H1 (cell line): ENCODE measurements around the gene PREX1. TPM values are rescaled to one million over a fixed set of nuclear protein-coding genes. Genes with fewer than 3 reads are reported as not detected.

ENCODE experiments used
- CTCF ChIA-PET: fragments of 300-600 bp; sonication (Branson Sonifier 250); formaldehyde crosslinking; loops from one replicate; lab custom pipeline; 2021; ENCODE audit not compliant: partially characterized antibody; lab: Charles Lee
- POLR2A ChIA-PET: fragments of 300-600 bp; sonication (Branson Sonifier 250); formaldehyde crosslinking; loops from one replicate; lab custom pipeline; 2021; ENCODE audit warnings: inconsistent platforms; ENCODE audit not compliant: partially characterized antibody; lab: Charles Lee
- DNase-seq, 2 experiments: peaks; one replicate each; pipeline versions ENCODE4 v3.0.0 to v3.0.0-alpha.2; 2010 to 2022; ENCODE audit warnings: low spot score in 2 of 2, low read depth in 1 of 2, mixed read lengths in 1 of 2
- FAIRE-seq: peaks from 2 replicates; lab custom pipeline; 2011; peaks lifted over from hg19 to GRCh38; lab: Jason Lieb, UNC
- H2AFZ ChIP-seq: 2 replicates; pipeline ENCODE4 v1.8.1; 2012; ENCODE audit warnings: low read length, inconsistent platforms
- H2AK5ac ChIP-seq: 2 replicates; pipeline ENCODE4 v1.6.1; 2013; ENCODE audit warnings: low read depth, low read length
- H2BK120ac ChIP-seq: replicated peaks from 2 replicates; pipeline ENCODE3; 2013; ENCODE audit warnings: low read depth, low read length, inconsistent platforms
- H2BK12ac ChIP-seq: 2 replicates; pipeline ENCODE4 v1.6.1; 2013; ENCODE audit warnings: low read depth, low read length
- H2BK15ac ChIP-seq: 2 replicates; pipeline ENCODE4 v1.6.1; 2013; ENCODE audit warnings: low read length
- H2BK20ac ChIP-seq: 2 replicates; pipeline ENCODE4 v1.6.1; 2013; ENCODE audit warnings: low read length
- H2BK5ac ChIP-seq: 2 replicates; pipeline ENCODE4 v1.6.1; 2013; ENCODE audit warnings: low read depth, low read length
- H3K14ac ChIP-seq: 2 replicates; pipeline ENCODE4 v1.6.1; 2013; ENCODE audit warnings: inconsistent platforms; ENCODE audit not compliant: insufficient read length
- H3K18ac ChIP-seq: 2 replicates; pipeline ENCODE4 v1.6.1; 2013; ENCODE audit warnings: low read length; ENCODE audit errors: extremely low read depth
- H3K23ac ChIP-seq: 2 replicates; pipeline ENCODE4 v1.6.1; 2013; ENCODE audit warnings: inconsistent platforms; ENCODE audit not compliant: insufficient read length
- H3K23me2 ChIP-seq: 2 replicates; pipeline ENCODE4 v1.6.1; 2013; ENCODE audit warnings: low read depth, low read length
- H3K27ac ChIP-seq: 2 replicates; pipeline ENCODE4 v1.6.1; 2011; ENCODE audit warnings: low read depth, low read length, inconsistent platforms
- H3K27me3 ChIP-seq, 4 experiments: replicated peaks in 1 of 4; 1 replicate in 1 of 4; 2 replicates in 3 of 4; pipeline versions ENCODE4 v1.6.1 to v1.8.1; 2011 to 2013; ENCODE audit warnings: low read length in 3 of 4, mild to moderate bottlenecking in 3 of 4, inconsistent platforms in 2 of 4, mixed read lengths in 2 of 4, moderate library complexity in 1 of 4; ENCODE audit not compliant: control insufficient read depth in 3 of 4, insufficient read depth in 3 of 4; ENCODE audit errors: extremely low read depth in 1 of 4
- H3K36me3 ChIP-seq, 4 experiments: 2 replicates each; pipeline versions ENCODE4 v1.6.1 to v1.8.1; 2011 to 2013; ENCODE audit warnings: mild to moderate bottlenecking in 4 of 4, low read length in 3 of 4, moderate library complexity in 2 of 4, control low read depth in 1 of 4, inconsistent platforms in 1 of 4; ENCODE audit not compliant: insufficient read depth in 4 of 4, control insufficient read depth in 2 of 4
- H3K4ac ChIP-seq: replicated peaks from 2 replicates; pipeline ENCODE3; 2013; ENCODE audit warnings: low read length, low read depth, mixed read lengths, inconsistent platforms; ENCODE audit not compliant: insufficient read length
- H3K4me1 ChIP-seq, 4 experiments: replicated peaks in 1 of 4; 1 replicate in 1 of 4; 2 replicates in 3 of 4; pipeline versions ENCODE4 v1.6.1 to v1.8.1; 2011 to 2013; ENCODE audit warnings: low read length in 3 of 4, inconsistent platforms in 2 of 4, mixed read lengths in 1 of 4; ENCODE audit not compliant: insufficient read depth in 4 of 4, control insufficient read depth in 3 of 4
- H3K4me2 ChIP-seq, 2 experiments: 2 replicates each; pipeline versions ENCODE4 v1.6.1 to v1.8.1; 2011 to 2013; ENCODE audit warnings: low read depth in 2 of 2, low read length in 2 of 2, control low read depth in 1 of 2, inconsistent platforms in 1 of 2, mild to moderate bottlenecking in 1 of 2; ENCODE audit not compliant: insufficient read depth in 1 of 2
- H3K4me3 ChIP-seq, 4 experiments: fragments of 200-600, 300-600 bp in 1 of 4; sonication (generic), shearing (Covaris generic), sonication (Bioruptor Twin) in 1 of 4; 2 replicates each; pipeline versions ENCODE4 v1.5.1 to v1.8.1; 2011 to 2016; ENCODE audit warnings: low read length in 4 of 4, low read depth in 3 of 4, control low read depth in 2 of 4, inconsistent platforms in 2 of 4, mild to moderate bottlenecking in 2 of 4, mixed read lengths in 1 of 4, moderate library complexity in 1 of 4; ENCODE audit not compliant: insufficient read depth in 2 of 4; ENCODE audit errors: extremely low read depth in 1 of 4
- H3K56ac ChIP-seq: replicated peaks from 2 replicates; pipeline ENCODE3; 2013; ENCODE audit warnings: low read depth, mild to moderate bottlenecking, mixed read lengths, low read length, inconsistent platforms; ENCODE audit not compliant: insufficient read length
- H3K79me1 ChIP-seq: 2 replicates; pipeline ENCODE4 v1.6.1; 2013; ENCODE audit warnings: low read depth, low read length, control low read depth
- H3K79me2 ChIP-seq, 2 experiments: 2 replicates each; pipeline versions ENCODE4 v1.6.1 to v1.8.1; 2012 to 2013; ENCODE audit warnings: low read length in 2 of 2, mild to moderate bottlenecking in 2 of 2, inconsistent platforms in 1 of 2; ENCODE audit not compliant: insufficient read depth in 2 of 2, control insufficient read depth in 1 of 2
- H3K9ac ChIP-seq, 4 experiments: replicated peaks in 1 of 4; 1 replicate in 1 of 4; 2 replicates in 3 of 4; pipeline versions ENCODE4 v1.6.1 to v1.8.1; 2011 to 2013; ENCODE audit warnings: low read depth in 3 of 4, low read length in 3 of 4, control low read depth in 2 of 4, mild to moderate bottlenecking in 2 of 4, moderate library complexity in 2 of 4, inconsistent platforms in 1 of 4; ENCODE audit errors: extremely low read depth in 1 of 4
- H3K9me3 ChIP-seq, 2 experiments: 2 replicates each; pipeline versions ENCODE4 v1.6.1 to v1.8.1; 2012 to 2013; ENCODE audit warnings: mild to moderate bottlenecking in 2 of 2, moderate library complexity in 2 of 2, control low read depth in 1 of 2, inconsistent platforms in 1 of 2, low read depth in 1 of 2, low read length in 1 of 2, mixed read lengths in 1 of 2; ENCODE audit not compliant: insufficient read depth in 2 of 2
- H4K20me1 ChIP-seq, 2 experiments: replicated peaks in 1 of 2; 2 replicates each; pipeline versions ENCODE3 to v1.8.1; 2011 to 2013; ENCODE audit warnings: inconsistent platforms in 2 of 2, low read length in 2 of 2, mild to moderate bottlenecking in 1 of 2; ENCODE audit not compliant: insufficient read depth in 2 of 2, control insufficient read depth in 1 of 2
- H4K5ac ChIP-seq: 2 replicates; pipeline ENCODE4 v1.6.1; 2013; ENCODE audit warnings: low read length, low read depth, mixed read lengths, inconsistent platforms; ENCODE audit not compliant: insufficient read length
- H4K8ac ChIP-seq: 2 replicates; pipeline ENCODE4 v1.8.0; 2013; ENCODE audit warnings: mild to moderate bottlenecking, moderate library complexity, low read length, inconsistent platforms; ENCODE audit not compliant: insufficient read depth; ENCODE audit errors: extremely low read depth
- H4K91ac ChIP-seq: replicated peaks from 2 replicates; pipeline ENCODE3; 2013; ENCODE audit warnings: low read length, mixed read lengths, inconsistent platforms; ENCODE audit not compliant: insufficient read length
- CBX8 ChIP-seq: fragments of 300-800, 300-1000 bp; sonication (generic); IDR thresholded peaks from 2 replicates; pipeline ENCODE4 v1.7.1; 2016; ENCODE audit warnings: low read depth, low read length, borderline replicate concordance
- NRF1 ChIP-seq: IDR thresholded peaks from 2 replicates; pipeline ENCODE4 v1.6.1; 2011; ENCODE audit warnings: mild to moderate bottlenecking, low read depth, low read length, improper control_type of control experiment
- RBBP5 ChIP-seq: IDR thresholded peaks from 2 replicates; pipeline ENCODE4 v1.7.1; 2012; ENCODE audit warnings: low read depth, mild to moderate bottlenecking, inconsistent platforms, low read length, moderate library complexity, borderline replicate concordance
- RNF2 ChIP-seq: fragments of 200-900, 300-1000 bp; sonication (generic); IDR thresholded peaks from 2 replicates; pipeline ENCODE4 v1.7.1; 2016; ENCODE audit warnings: borderline replicate concordance, low read depth, mild to moderate bottlenecking, antibody characterized with exemption, low read length; ENCODE audit not compliant: poor library complexity, severe bottlenecking; ENCODE audit errors: missing control alignments
- SIRT6 ChIP-seq: IDR thresholded peaks from one replicate; pipeline ENCODE4 v1.7.1; 2012; ENCODE audit warnings: low read length, inconsistent platforms
- SP1 ChIP-seq: IDR thresholded peaks from 2 replicates; pipeline ENCODE4 v1.6.1; 2011; ENCODE audit warnings: low read depth, low read length
- USF2 ChIP-seq: IDR thresholded peaks from 2 replicates; pipeline ENCODE4 v1.6.1; 2011; ENCODE audit warnings: low read length, improper control_type of control experiment
- ZNF274 ChIP-seq: IDR thresholded peaks from 2 replicates; pipeline ENCODE4 v1.7.0; 2012; ENCODE audit warnings: low read length, borderline replicate concordance; ENCODE audit errors: extremely low read depth
- WGBS, 2 experiments: shearing (Covaris generic) in 1 of 2; methylation state at CpG; one replicate each; pipeline versions ENCODE4 v1.1.6 to v1.1.7; 2013 to 2015; ENCODE audit warnings: low lambda C conversion rate in 2 of 2, mixed read lengths in 2 of 2, inconsistent platforms in 1 of 2, low coverage in 1 of 2, missing lambda C conversion rate in 1 of 2; ENCODE audit not compliant: insufficient replicate concordance in 2 of 2, insufficient coverage in 1 of 2, insufficient read length in 1 of 2; ENCODE audit errors: extremely low coverage in 1 of 2, missing lambda C conversion rate in 1 of 2; 5-methylcytosine and 5-hydroxymethylcytosine counted together
- polyA plus RNA-seq, 7 experiments: library from polyadenylated mRNA; depleted of rRNA in 3 of 7; stranded (reverse) in 5 of 7; unstranded in 2 of 7; fragments of >200 nt in 5 of 7; fragments of 200-250 nt in 2 of 7; gene quantifications; 1 replicate in 5 of 7; 2 replicates in 1 of 7; 4 replicates in 1 of 7; pipeline versions ENCODE4 v1.2.1 to v1.2.3, GENCODE V29; 2011 to 2013; ENCODE audit warnings: missing spikeins in 2 of 7, mixed read lengths in 2 of 7
- total RNA-seq: library from RNA; stranded (reverse); fragmentation: NEBNext Ultra II Directional; extraction: Animal tissue kit (Norgen Biotek cat#: 25700); gene quantifications from 2 replicates; pipeline ENCODE4 v1.2.1, GENCODE V29; 2021
- TF ChIP-seq, protein P1 (sequence below), 3 experiments: IDR thresholded peaks; 1 replicate in 2 of 3; 2 replicates in 1 of 3; pipeline versions ENCODE4 v1.5.1 to v1.6.1; 2011; ENCODE audit warnings: low read length in 3 of 3, mild to moderate bottlenecking in 3 of 3, inconsistent platforms in 2 of 3, low read depth in 1 of 3, moderate library complexity in 1 of 3; ENCODE audit not compliant: insufficient read depth in 1 of 3; ENCODE audit errors: control extremely low read depth in 1 of 3

The PREX1 gene
- total and polyA plus RNA-seq, 2 of the 8 experiments (the other 6 are each of a cell fraction or from before 2014, with no cell fraction given) = 10.7 to 12.8 TPM

GRCh38 chr20:48711044-48711428, 116.8 kb downstream of the PREX1 start:
- no peak overlapping the region for H3K9ac ChIP-seq
- H3K56ac ChIP-seq = no peak overlapping the region
- no peak overlapping the region for H3K4ac ChIP-seq
- DNase-seq (no peak), FAIRE-seq (no peak)
- H2AFZ ChIP-seq = no peak overlapping the region
- H4K5ac ChIP-seq = no peak overlapping the region
- H3K9me3 ChIP-seq = no peaks in the 10 kb centered on the region
- H3K18ac ChIP-seq = no peak overlapping the region
- H3K27ac ChIP-seq = no peak overlapping the region
- no peaks in the 10 kb centered on the region for H4K20me1 ChIP-seq
- no peaks in the 10 kb centered on the region for H3K79me1 ChIP-seq
- H2BK20ac ChIP-seq = no peak overlapping the region
- no peak overlapping the region for H2BK15ac ChIP-seq
- no peaks in the 10 kb centered on the region for H3K36me3 ChIP-seq
- H3K4me1 ChIP-seq = no peaks in the 10 kb centered on the region
- H4K8ac ChIP-seq = no peak overlapping the region
- H4K91ac ChIP-seq = no peak overlapping the region
- WGBS, 2 experiments = 91% methylated on average over 4 of the region's 4 CpGs; no CpG with 5 or more reads in 1 of the 2 experiments
- no peak overlapping the region for H3K4me2 ChIP-seq
- ChIA-PET POLR2A (no interaction called here), CTCF (interaction anchor here (0.6 to 5.6 kb wide), 3 partner anchors 12 to 187 kb away, joined by 3 to 28 read pairs (median 11); no protein-coding TSS in a partner anchor)
- H2AK5ac ChIP-seq = no peak overlapping the region
- no peaks in the 10 kb centered on the region for H3K23me2 ChIP-seq
- H2BK12ac ChIP-seq = no peak overlapping the region
- no peak overlapping the region for H2BK120ac ChIP-seq
- TF ChIP-seq CBX8 (no peak), ZNF274 (no peak), SIRT6 (no peak), SP1 (no peak), USF2 (no peak), NRF1 (no peak), RBBP5 (no peak), RNF2 (no peak)
- TF ChIP-seq, protein P1, sequence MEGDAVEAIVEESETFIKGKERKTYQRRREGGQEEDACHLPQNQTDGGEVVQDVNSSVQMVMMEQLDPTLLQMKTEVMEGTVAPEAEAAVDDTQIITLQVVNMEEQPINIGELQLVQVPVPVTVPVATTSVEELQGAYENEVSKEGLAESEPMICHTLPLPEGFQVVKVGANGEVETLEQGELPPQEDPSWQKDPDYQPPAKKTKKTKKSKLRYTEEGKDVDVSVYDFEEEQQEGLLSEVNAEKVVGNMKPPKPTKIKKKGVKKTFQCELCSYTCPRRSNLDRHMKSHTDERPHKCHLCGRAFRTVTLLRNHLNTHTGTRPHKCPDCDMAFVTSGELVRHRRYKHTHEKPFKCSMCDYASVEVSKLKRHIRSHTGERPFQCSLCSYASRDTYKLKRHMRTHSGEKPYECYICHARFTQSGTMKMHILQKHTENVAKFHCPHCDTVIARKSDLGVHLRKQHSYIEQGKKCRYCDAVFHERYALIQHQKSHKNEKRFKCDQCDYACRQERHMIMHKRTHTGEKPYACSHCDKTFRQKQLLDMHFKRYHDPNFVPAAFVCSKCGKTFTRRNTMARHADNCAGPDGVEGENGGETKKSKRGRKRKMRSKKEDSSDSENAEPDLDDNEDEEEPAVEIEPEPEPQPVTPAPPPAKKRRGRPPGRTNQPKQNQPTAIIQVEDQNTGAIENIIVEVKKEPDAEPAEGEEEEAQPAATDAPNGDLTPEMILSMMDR (IDR thresholded peaks at IDR 0.05; ENCODE audit: control extremely low read depth in 1 of 3, insufficient read depth in 1 of 3, low read depth in 1 of 3, low read length in 3 of 3) = no peak
- H2BK5ac ChIP-seq = no peak overlapping the region; the same call in 1 of the 2 replicates
- no peak overlapping the region for H3K14ac ChIP-seq
- H3K79me2 ChIP-seq = no peaks in the 10 kb centered on the region
- H3K23ac ChIP-seq = no peak overlapping the region
- no peak overlapping the region for H3K4me3 ChIP-seq
- H3K27me3 ChIP-seq = no peaks in the 10 kb centered on the region
